DND-41 (cell line): ENCODE data around the gene GPR176.
A peak's percentile ranks its signal among the peaks of the same experiment; 100 is the strongest.

Experiments
- ATAC-seq: fragments of 200-7000 bp; cut with Tn5 transposase; 3 replicates; pipeline ENCODE4 v1.9.1; 2021; ENCODE audit warnings: low read depth; ENCODE audit not compliant: insufficient read depth
- DNase-seq: peaks from one replicate; pipeline ENCODE4 v3.0.0-alpha.2; 2020
- H2AFZ ChIP-seq: 2 replicates; pipeline ENCODE4 v1.6.0; 2012; ENCODE audit warnings: low read depth, low read length
- H3K27ac ChIP-seq: 2 replicates; pipeline ENCODE4 v1.5.1; 2012; ENCODE audit warnings: low read length, inconsistent platforms
- H3K27me3 ChIP-seq: fragments of 200-600 bp; sonication (generic); 2 replicates; pipeline ENCODE4 v1.6.0; 2012; ENCODE audit warnings: low read length, mild to moderate bottlenecking, inconsistent platforms; ENCODE audit not compliant: insufficient read depth, poor library complexity
- H3K36me3 ChIP-seq: 2 replicates; pipeline ENCODE4 v1.5.1; 2012; ENCODE audit warnings: low read length, inconsistent platforms; ENCODE audit not compliant: insufficient read depth
- H3K4me1 ChIP-seq: 2 replicates; pipeline ENCODE4 v1.5.1; 2012; ENCODE audit warnings: mild to moderate bottlenecking, low read length; ENCODE audit not compliant: insufficient read depth
- H3K4me2 ChIP-seq: 2 replicates; pipeline ENCODE4 v1.6.0; 2012; ENCODE audit warnings: mild to moderate bottlenecking, moderate library complexity, low read length, inconsistent platforms; ENCODE audit not compliant: insufficient read depth
- H3K4me3 ChIP-seq, 2 experiments: fragments of 200-600 bp in 1 of 2; shearing (Covaris generic) in 1 of 2; 2 replicates each; pipeline ENCODE4 v1.5.1; 2012 to 2016; ENCODE audit warnings: inconsistent platforms in 2 of 2, low read length in 2 of 2, mild to moderate bottlenecking in 2 of 2, low read depth in 1 of 2, moderate library complexity in 1 of 2
- H3K79me2 ChIP-seq: 2 replicates; pipeline ENCODE4 v1.6.0; 2012; ENCODE audit warnings: low read length, inconsistent platforms; ENCODE audit not compliant: insufficient read depth
- H3K9ac ChIP-seq: 2 replicates; pipeline ENCODE4 v1.6.0; 2012; ENCODE audit warnings: low read depth, mild to moderate bottlenecking, inconsistent platforms, low read length, moderate library complexity
- H3K9me3 ChIP-seq: 2 replicates; pipeline ENCODE4 v1.5.1; 2012; ENCODE audit warnings: low read length, moderate library complexity, mild to moderate bottlenecking, inconsistent platforms; ENCODE audit not compliant: insufficient read depth, severe bottlenecking
- H4K20me1 ChIP-seq: 2 replicates; pipeline ENCODE4 v1.6.0; 2012; ENCODE audit warnings: low read length; ENCODE audit not compliant: insufficient read depth
- CTCF ChIP-seq: IDR thresholded peaks from 2 replicates; pipeline ENCODE4 v1.5.1; 2012; ENCODE audit warnings: borderline replicate concordance, low read length, moderate library complexity, mild to moderate bottlenecking; ENCODE audit not compliant: poor library complexity, severe bottlenecking; ENCODE audit errors: extremely low read depth
- EZH2 ChIP-seq: IDR thresholded peaks from 3 replicates; pipeline ENCODE4 v1.6.1; 2012; ENCODE audit warnings: borderline replicate concordance, low read depth, mild to moderate bottlenecking, moderate library complexity, low read length, inconsistent platforms; ENCODE audit not compliant: severe bottlenecking

GPR176 gene

DNA sequence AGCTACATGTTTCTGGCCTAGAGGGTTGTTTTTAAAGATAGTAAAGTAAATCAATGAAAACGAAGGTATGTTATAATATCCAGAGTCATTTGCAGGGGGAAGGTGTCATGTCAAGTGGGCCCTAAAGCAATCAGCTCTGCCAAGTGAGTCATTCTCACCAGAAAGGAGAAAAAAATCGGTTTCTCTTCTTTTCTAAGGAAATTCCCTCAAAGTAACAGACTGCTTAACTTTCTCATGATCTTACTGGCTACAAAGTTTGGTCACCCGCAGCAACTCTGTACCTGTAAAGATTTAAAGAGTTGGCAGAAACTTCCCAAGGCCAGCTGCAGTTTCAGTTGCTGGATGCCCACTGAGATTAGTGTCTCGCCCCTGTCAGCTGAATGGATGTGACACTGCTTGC is 132.0 kb downstream of the GPR176 start:
- H3K4me3 ChIP-seq = no peak overlapping the region
- TF ChIP-seq CTCF (no peak), EZH2 (no peak)
- ATAC-seq = no peak
- H4K20me1 ChIP-seq = no peaks in the 10 kb centered on the region
- no peak overlapping the region for H3K4me2 ChIP-seq
- no peaks in the 10 kb centered on the region for H3K27me3 ChIP-seq
- H3K9me3 ChIP-seq = no peaks in the 10 kb centered on the region
- no peak overlapping the region for H2AFZ ChIP-seq
- peaks cover 11% of the 10 kb centered on the region for H3K79me2 ChIP-seq
- DNase-seq = no peak
- peaks cover 22% of the 10 kb centered on the region for H3K4me1 ChIP-seq
- no peak overlapping the region for H3K9ac ChIP-seq
- H3K27ac ChIP-seq = no peak overlapping the region
- H3K36me3 ChIP-seq = no peaks in the 10 kb centered on the region

DNA sequence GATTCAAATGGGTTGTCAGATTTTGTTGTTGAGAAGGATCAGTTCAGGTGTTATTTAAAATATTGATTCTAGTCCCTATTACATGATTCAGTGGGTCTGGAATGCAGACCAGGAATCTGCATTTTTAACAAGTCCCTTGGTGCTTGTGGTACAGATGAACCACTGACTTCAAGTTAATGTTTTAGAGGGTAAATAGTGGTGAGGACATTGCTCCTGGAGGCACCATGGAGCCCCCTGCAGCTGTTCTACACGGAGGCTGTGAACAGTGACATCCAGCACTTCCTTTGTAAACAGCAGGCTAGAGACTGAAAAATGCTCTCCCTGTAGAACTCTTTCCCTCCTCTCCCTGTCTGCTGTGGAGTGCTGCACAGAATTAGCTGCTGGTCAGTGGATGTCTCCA is 132.6 kb downstream of the GPR176 start:
- H3K9me3 ChIP-seq = no peaks in the 10 kb centered on the region
- peaks cover 22% of the 10 kb centered on the region for H3K4me1 ChIP-seq
- peaks cover 15% of the 10 kb centered on the region for H3K79me2 ChIP-seq
- H2AFZ ChIP-seq = no peak overlapping the region
- ATAC-seq = no peak
- H3K4me2 ChIP-seq = no peak overlapping the region
- H4K20me1 ChIP-seq = no peaks in the 10 kb centered on the region
- no peak for DNase-seq
- H3K36me3 ChIP-seq = no peaks in the 10 kb centered on the region
- TF ChIP-seq EZH2 (no peak), CTCF (no peak)
- H3K4me3 ChIP-seq = no peak overlapping the region
- no peaks in the 10 kb centered on the region for H3K27me3 ChIP-seq
- H3K27ac ChIP-seq = no peak overlapping the region
- H3K9ac ChIP-seq = no peak overlapping the region

GRCh38 chr15:39786447-39787056 is 133.5 kb downstream of the GPR176 start:
- Histone ChIP-seq H3K27me3 (no peaks in the 10 kb centered on the region), H4K20me1 (no peaks in the 10 kb centered on the region), H3K9me3 (no peaks in the 10 kb centered on the region), H3K4me2 (no peak overlapping the region), H3K27ac (no peak overlapping the region), H2AFZ (no peak overlapping the region), H3K79me2 (peaks cover 15% of the 10 kb centered on the region), H3K4me1 (peaks cover 29% of the 10 kb centered on the region), H3K9ac (no peak overlapping the region), H3K36me3 (no peaks in the 10 kb centered on the region), H3K4me3 (no peak overlapping the region)
- ATAC-seq (no peak), DNase-seq (no peak)
- TF ChIP-seq CTCF (peak; percentile 67), EZH2 (no peak)

- Histone ChIP-seq H2AFZ (no peak overlapping the region), H3K36me3 (no peaks in the 10 kb centered on the region), H4K20me1 (no peaks in the 10 kb centered on the region), H3K4me1 (peaks cover 31% of the 10 kb centered on the region), H3K27me3 (no peaks in the 10 kb centered on the region), H3K9me3 (no peaks in the 10 kb centered on the region), H3K27ac (no peak overlapping the region), H3K4me2 (no peak overlapping the region), H3K79me2 (peaks cover 15% of the 10 kb centered on the region), H3K4me3 (no peak overlapping the region), H3K9ac (no peak overlapping the region)
- ATAC-seq (no peak), DNase-seq (no peak)
- TF ChIP-seq EZH2 (no peak), CTCF (no peak)
Measured at GRCh38 chr15:39785841-39786240, 134.2 kb downstream of the GPR176 start.
